Purkinje cell (primary cell): ENCODE results near the gene TPRX1. TPM values are rescaled to one million over a fixed set of nuclear protein-coding genes. Genes with fewer than 3 reads are reported as not detected.

Experiments
- polyA plus RNA-seq: library from polyadenylated mRNA; unstranded; fragments of >200 nt; fragmentation: Nextera tagmentation; gene quantifications from 2 replicates; pipeline ENCODE4 v1.2.1, GENCODE V29; 2014

The TPRX1 gene, protein sequence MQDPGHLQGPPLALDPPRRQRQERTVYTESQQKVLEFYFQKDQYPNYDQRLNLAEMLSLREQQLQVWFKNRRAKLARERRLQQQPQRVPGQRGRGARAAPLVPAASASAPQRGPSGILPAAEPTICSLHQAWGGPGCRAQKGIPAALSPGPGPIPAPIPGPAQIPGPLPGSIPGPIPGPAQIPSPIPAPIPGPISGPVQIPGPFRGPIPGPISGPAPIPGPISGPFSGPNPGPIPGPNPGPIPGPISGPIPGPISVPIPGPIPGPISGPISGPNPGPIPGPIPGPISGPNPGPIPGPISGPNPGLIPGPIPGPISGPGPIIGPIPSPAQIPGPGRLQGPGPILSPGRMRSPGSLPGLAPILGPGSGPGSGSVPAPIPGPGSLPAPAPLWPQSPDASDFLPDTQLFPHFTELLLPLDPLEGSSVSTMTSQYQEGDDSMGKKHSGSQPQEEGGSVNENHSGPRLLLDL
- not detected in 2 replicates for polyA plus RNA-seq

GRCh38 chr19:47804451-47804850, at the start of gene TPRX1:
TSS of gene TPRX1 (minus strand) at chr19:47804551. CDS start at chr19:47804539, 12 bp downstream.

GRCh38 chr19:47821460-47822020, 17.2 kb upstream of the TPRX1 start, which contains the start of gene CRX:
TSS of gene CRX (plus strand) at chr19:47821937. CDS start at chr19:47834444, 12,507 bp downstream.

DNA sequence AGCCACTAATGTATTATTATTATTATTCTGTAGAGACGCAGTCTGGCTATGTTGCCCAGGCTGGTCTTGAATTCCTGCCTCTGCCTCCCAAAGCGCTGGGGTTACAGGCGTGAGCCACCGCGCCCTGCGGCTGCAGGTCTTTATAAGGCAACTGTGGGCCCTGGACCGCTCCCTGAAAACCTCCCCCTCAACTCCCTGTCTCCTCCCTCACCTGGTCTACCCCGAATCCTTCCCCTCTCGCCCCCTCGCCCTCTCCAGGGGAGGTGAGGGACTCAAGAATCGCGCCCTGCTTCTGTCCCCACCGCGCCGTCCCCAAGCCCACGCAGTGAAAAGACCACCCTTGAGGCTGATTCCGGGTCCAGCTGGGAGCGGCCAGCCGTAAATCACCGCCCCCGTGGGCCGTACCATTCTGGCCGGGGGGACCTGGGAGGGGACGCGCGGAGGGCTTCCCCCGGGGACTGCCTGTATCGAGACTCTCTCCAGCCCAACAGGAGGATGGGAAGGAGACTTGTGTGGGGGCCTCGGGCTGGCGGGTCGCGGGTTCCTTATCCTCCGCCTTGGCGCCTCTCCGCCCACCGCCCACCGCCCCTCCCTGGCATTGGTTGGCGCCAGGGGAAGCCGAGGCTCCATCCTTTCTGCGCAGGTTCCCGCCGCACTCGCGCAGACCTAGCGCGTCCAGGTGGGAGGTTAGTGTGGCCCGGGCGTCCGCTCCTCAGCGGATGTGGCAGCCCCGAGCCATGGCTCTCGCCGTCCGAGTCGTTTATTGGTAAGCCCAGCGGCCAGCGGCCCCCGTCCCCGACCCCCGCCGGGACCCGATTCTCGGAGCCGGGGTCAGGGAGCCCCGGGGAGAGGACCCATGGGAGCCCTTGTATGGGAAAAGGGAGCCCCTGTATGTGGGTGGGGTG, 26.1 kb downstream of the TPRX1 start, which contains the start of gene SELENOW:
Gene SELENOW (plus strand): TSS at position 655 of the 905 bp plus-strand sequence. CDS start 83 bp downstream, at position 738.

Other genes with a start within 250 kb of the TPRX1 start
- gene ZNF541, start 231.4 kb downstream of the TPRX1 start, polyA plus RNA-seq, result not detected in 2 replicates
- gene BICRA, start 195.4 kb downstream of the TPRX1 start, polyA plus RNA-seq, result 0.50 and 0.60 TPM in 2 replicates
- 0.07 and 0.11 TPM in 2 replicates for gene EHD2, start 91.1 kb downstream of the TPRX1 start, polyA plus RNA-seq
- gene NOP53, start 59.0 kb downstream of the TPRX1 start, polyA plus RNA-seq, result 0.73 and 7.4 TPM in 2 replicates
- gene SELENOW, start 25.8 kb downstream of the TPRX1 start, polyA plus RNA-seq, result 5,615 and 7,643 TPM in 2 replicates
- not detected in 2 replicates for gene CRX, start 17.4 kb upstream of the TPRX1 start, polyA plus RNA-seq
- gene TPRX2, start 54.7 kb upstream of the TPRX1 start, polyA plus RNA-seq, result not detected in 2 replicates
- gene SULT2A1, start 81.8 kb upstream of the TPRX1 start, polyA plus RNA-seq, result not detected in 2 replicates
- 3.0 and 4.9 TPM in 2 replicates for gene BSPH1, start 187.6 kb upstream of the TPRX1 start, polyA plus RNA-seq
- gene ELSPBP1, start 190.1 kb upstream of the TPRX1 start, polyA plus RNA-seq, result not detected in 2 replicates
- not detected in 2 replicates for gene CABP5, start 239.5 kb upstream of the TPRX1 start, polyA plus RNA-seq